Retinal pigment epithelial cell (primary cell): ENCODE data around the gene SMIM21.

ENCODE experiments used
- DNase-seq: peaks from one replicate; pipeline ENCODE4 v3.0.0-alpha.2; 2010; ENCODE audit warnings: low read depth
- H3K4me3 ChIP-seq: 2 replicates; pipeline ENCODE4 v1.5.1; 2011; ENCODE audit warnings: mild to moderate bottlenecking, low read length, control low read depth, moderate library complexity
- TF ChIP-seq, protein P1 (sequence below): conservative IDR thresholded peaks from 2 replicates; pipeline ENCODE4 v1.5.1; 2011; ENCODE audit warnings: low read depth, low read length, control low read depth, inconsistent platforms

SMIM21 gene

GRCh38 chr18:75408554-75409506 lies 18.7 kb downstream of the SMIM21 start:
- TF ChIP-seq, protein P1, sequence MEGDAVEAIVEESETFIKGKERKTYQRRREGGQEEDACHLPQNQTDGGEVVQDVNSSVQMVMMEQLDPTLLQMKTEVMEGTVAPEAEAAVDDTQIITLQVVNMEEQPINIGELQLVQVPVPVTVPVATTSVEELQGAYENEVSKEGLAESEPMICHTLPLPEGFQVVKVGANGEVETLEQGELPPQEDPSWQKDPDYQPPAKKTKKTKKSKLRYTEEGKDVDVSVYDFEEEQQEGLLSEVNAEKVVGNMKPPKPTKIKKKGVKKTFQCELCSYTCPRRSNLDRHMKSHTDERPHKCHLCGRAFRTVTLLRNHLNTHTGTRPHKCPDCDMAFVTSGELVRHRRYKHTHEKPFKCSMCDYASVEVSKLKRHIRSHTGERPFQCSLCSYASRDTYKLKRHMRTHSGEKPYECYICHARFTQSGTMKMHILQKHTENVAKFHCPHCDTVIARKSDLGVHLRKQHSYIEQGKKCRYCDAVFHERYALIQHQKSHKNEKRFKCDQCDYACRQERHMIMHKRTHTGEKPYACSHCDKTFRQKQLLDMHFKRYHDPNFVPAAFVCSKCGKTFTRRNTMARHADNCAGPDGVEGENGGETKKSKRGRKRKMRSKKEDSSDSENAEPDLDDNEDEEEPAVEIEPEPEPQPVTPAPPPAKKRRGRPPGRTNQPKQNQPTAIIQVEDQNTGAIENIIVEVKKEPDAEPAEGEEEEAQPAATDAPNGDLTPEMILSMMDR, result no peak
- H3K4me3 ChIP-seq, result no peak overlapping the region
- DNase-seq, result peak; percentile 66

- peak; percentile 14 for DNase-seq
- H3K4me3 ChIP-seq, result peak overlapping the region; percentile 33
- TF ChIP-seq, protein P1, result no peak
These were observed 19.8 kb downstream of the SMIM21 start for GRCh38 chr18:75407468-75408437.

- DNase-seq, result no peak
- H3K4me3 ChIP-seq, result peak overlapping the region; percentile 33
- TF ChIP-seq, protein P1, result no peak
These were observed 20.7 kb downstream of the SMIM21 start for GRCh38 chr18:75406491-75407445.

DNA sequence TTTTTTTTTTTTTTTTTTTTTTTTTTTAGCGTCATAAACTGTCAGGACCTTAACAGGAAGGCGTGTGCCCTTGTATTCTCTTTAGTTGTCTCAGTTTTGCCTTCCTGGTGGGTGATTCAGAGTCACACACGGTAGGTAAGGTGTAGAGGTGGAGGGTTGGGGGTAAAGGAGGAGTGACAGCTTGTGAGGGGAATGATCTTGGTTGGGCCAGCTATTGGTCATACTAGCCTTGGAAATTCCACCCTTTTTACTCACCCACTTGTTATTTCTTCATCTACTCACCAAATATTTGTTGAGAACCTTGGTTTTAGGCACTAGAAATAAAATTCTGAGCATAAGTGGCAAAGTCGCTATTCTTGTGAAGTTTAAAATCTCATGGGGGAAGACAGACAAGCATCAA lies 22.2 kb downstream of the SMIM21 start:
- TF ChIP-seq, protein P1, result no peak
- DNase-seq, result no peak
- no peak overlapping the region for H3K4me3 ChIP-seq

DNA sequence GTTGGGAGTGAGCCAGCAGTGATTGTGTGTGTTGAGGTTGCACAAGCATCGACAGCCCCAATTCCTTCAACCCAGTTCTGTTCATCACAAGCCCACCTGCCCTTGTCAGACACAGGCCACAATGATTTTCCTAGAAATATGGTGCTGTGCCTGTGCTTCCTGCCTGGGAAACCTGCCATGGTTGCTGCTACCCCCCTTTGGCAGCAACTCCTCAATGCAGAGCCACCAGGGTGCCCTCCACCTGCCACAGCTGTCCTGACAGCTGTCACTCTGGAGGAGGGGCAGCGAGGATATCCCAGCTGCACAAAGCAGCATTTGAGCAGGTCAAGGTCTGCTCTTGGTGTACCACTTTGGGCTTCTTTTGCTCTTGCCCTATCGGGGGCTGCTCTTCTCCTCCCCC lies 27.1 kb downstream of the SMIM21 start:
- TF ChIP-seq, protein P1, result no peak
- H3K4me3 ChIP-seq, result no peak overlapping the region
- no peak for DNase-seq

GRCh38 chr18:75395137-75395536 lies 32.4 kb downstream of the SMIM21 start:
- no peak for DNase-seq
- TF ChIP-seq, protein P1, result no peak
- no peak overlapping the region for H3K4me3 ChIP-seq
